H9 (cell line): ENCODE data around the gene MAML3. TPM values are rescaled to one million over a fixed set of nuclear protein-coding genes. Genes with fewer than 3 reads are reported as not detected.

Experiments used
- DNase-seq: peaks from one replicate; pipeline ENCODE4 v3.0.0-alpha.2; 2017
- H2AFZ ChIP-seq: one replicate; pipeline ENCODE4 v1.6.1; 2013; ENCODE audit warnings: mild to moderate bottlenecking, low read length, control low read depth, moderate library complexity
- H2AK5ac ChIP-seq: 2 replicates; pipeline ENCODE4 v1.6.1; 2013; ENCODE audit warnings: low read length, control low read depth, mixed read lengths; ENCODE audit not compliant: insufficient read length
- H2BK120ac ChIP-seq: one replicate; pipeline ENCODE4 v1.6.1; 2013; ENCODE audit warnings: low read depth, mild to moderate bottlenecking, low read length, control low read depth, inconsistent platforms; ENCODE audit not compliant: poor library complexity, severe bottlenecking
- H2BK12ac ChIP-seq: 2 replicates; pipeline ENCODE4 v1.6.1; 2013; ENCODE audit warnings: low read length, control low read depth, mixed read lengths, low read depth; ENCODE audit not compliant: insufficient read length
- H2BK15ac ChIP-seq: 2 replicates; pipeline ENCODE4 v1.6.1; 2013; ENCODE audit warnings: low read depth, low read length, control low read depth
- H2BK20ac ChIP-seq: one replicate; pipeline ENCODE4 v1.6.1; 2013; ENCODE audit warnings: low read depth, mild to moderate bottlenecking, low read length, control low read depth, inconsistent platforms; ENCODE audit not compliant: poor library complexity, severe bottlenecking
- H2BK5ac ChIP-seq: 2 replicates; pipeline ENCODE4 v1.6.1; 2013; ENCODE audit warnings: low read length, control low read depth, mixed read lengths; ENCODE audit not compliant: insufficient read length
- H3K14ac ChIP-seq: 2 replicates; pipeline ENCODE4 v1.6.1; 2013; ENCODE audit warnings: low read length, control low read depth; ENCODE audit not compliant: insufficient read depth
- H3K18ac ChIP-seq: 2 replicates; pipeline ENCODE4 v1.6.1; 2013; ENCODE audit warnings: low read depth, mild to moderate bottlenecking, mixed read lengths, low read length, control low read depth; ENCODE audit not compliant: insufficient read length
- H3K23ac ChIP-seq: 2 replicates; pipeline ENCODE4 v1.6.1; 2013; ENCODE audit warnings: low read length, control low read depth, mixed read lengths, low read depth; ENCODE audit not compliant: insufficient read length
- H3K23me2 ChIP-seq: 2 replicates; pipeline ENCODE4 v1.6.1; 2013; ENCODE audit warnings: low read depth, mild to moderate bottlenecking, mixed read lengths, low read length, control low read depth; ENCODE audit not compliant: insufficient read length, poor library complexity, severe bottlenecking
- H3K27ac ChIP-seq: 2 replicates; pipeline ENCODE4 v1.5.1; 2013; ENCODE audit warnings: low read length, control low read depth, mixed read lengths, low read depth; ENCODE audit not compliant: insufficient read length
- H3K27me3 ChIP-seq: 2 replicates; pipeline ENCODE4 v1.6.1; 2013; ENCODE audit warnings: low read length, control low read depth, inconsistent platforms; ENCODE audit not compliant: insufficient read depth
- H3K4ac ChIP-seq: 2 replicates; pipeline ENCODE4 v1.6.1; 2013; ENCODE audit warnings: low read depth, mild to moderate bottlenecking, control low read depth, inconsistent platforms, low read length, moderate library complexity
- H3K4me1 ChIP-seq: 2 replicates; pipeline ENCODE4 v1.6.1; 2013; ENCODE audit warnings: low read length, control low read depth, inconsistent platforms; ENCODE audit not compliant: insufficient read depth
- H3K4me2 ChIP-seq: 2 replicates; pipeline ENCODE4 v1.6.1; 2013; ENCODE audit warnings: low read length, control low read depth, mixed read lengths; ENCODE audit not compliant: insufficient read length, insufficient read depth
- H3K56ac ChIP-seq: 2 replicates; pipeline ENCODE4 v1.6.1; 2013; ENCODE audit warnings: low read depth, mild to moderate bottlenecking, mixed read lengths, low read length, control low read depth; ENCODE audit not compliant: insufficient read length
- H3K79me1 ChIP-seq: 2 replicates; pipeline ENCODE4 v1.6.1; 2013; ENCODE audit warnings: low read depth, mild to moderate bottlenecking, moderate library complexity, low read length, control low read depth, inconsistent platforms; ENCODE audit not compliant: insufficient read depth, poor library complexity, severe bottlenecking
- H3K79me2 ChIP-seq: 2 replicates; pipeline ENCODE4 v1.6.1; 2013; ENCODE audit warnings: low read length, control low read depth, inconsistent platforms; ENCODE audit not compliant: insufficient read depth
- H3K9ac ChIP-seq: 2 replicates; pipeline ENCODE4 v1.6.1; 2013; ENCODE audit warnings: low read length, control low read depth, mixed read lengths; ENCODE audit not compliant: insufficient read length; ENCODE audit errors: extremely low read depth
- H3K9me3 ChIP-seq: one replicate; pipeline ENCODE4 v1.6.1; 2013; ENCODE audit warnings: low read depth, low read length, inconsistent platforms; ENCODE audit not compliant: control insufficient read depth
- H3T11ph ChIP-seq: one replicate; pipeline ENCODE4 v1.6.1; 2013; ENCODE audit warnings: mild to moderate bottlenecking, low read length, control low read depth, inconsistent platforms
- H4K20me1 ChIP-seq: one replicate; pipeline ENCODE4 v1.6.1; 2013; ENCODE audit not compliant: control insufficient read depth, insufficient read length, insufficient read depth
- H4K5ac ChIP-seq: 2 replicates; pipeline ENCODE4 v1.6.1; 2013; ENCODE audit warnings: low read depth, mild to moderate bottlenecking, mixed read lengths, low read length, control low read depth; ENCODE audit not compliant: insufficient read length
- H4K8ac ChIP-seq: replicated peaks from 2 replicates; pipeline ENCODE4 v1.6.1; 2013; ENCODE audit warnings: low read length, control low read depth, mixed read lengths, low read depth; ENCODE audit not compliant: insufficient read length
- H4K91ac ChIP-seq: 2 replicates; pipeline ENCODE4 v1.6.1; 2013; ENCODE audit warnings: low read depth, mild to moderate bottlenecking, moderate library complexity, mixed read lengths, low read length, control low read depth; ENCODE audit not compliant: insufficient read length
- H3K27ac Mint-ChIP-seq, 3 experiments: 2 replicates in 2 of 3; 3 replicates in 1 of 3; pipeline ENCODE4 v1.8.0; 2020 to 2021; ENCODE audit warnings: mixed read lengths in 3 of 3, mild to moderate bottlenecking in 1 of 3, moderate library complexity in 1 of 3
- H3K27me3 Mint-ChIP-seq: 2 replicates; pipeline ENCODE4 v1.8.0; 2021; ENCODE audit warnings: low read depth, mild to moderate bottlenecking, moderate library complexity, mixed read lengths
- H3K36me3 Mint-ChIP-seq, 3 experiments: 2 replicates in 2 of 3; 3 replicates in 1 of 3; pipeline ENCODE4 v1.8.0; 2020 to 2021; ENCODE audit warnings: low read depth in 3 of 3, mixed read lengths in 3 of 3; ENCODE audit not compliant: insufficient read depth in 1 of 3
- H3K4me1 Mint-ChIP-seq, 2 experiments: 2 replicates each; pipeline ENCODE4 v1.8.0; 2020; ENCODE audit warnings: mixed read lengths in 2 of 2
- H3K4me3 Mint-ChIP-seq, 2 experiments: 2 replicates in 1 of 2; 3 replicates in 1 of 2; pipeline ENCODE4 v1.8.0; 2020 to 2021; ENCODE audit warnings: mild to moderate bottlenecking in 2 of 2, mixed read lengths in 2 of 2, moderate library complexity in 1 of 2
- H3K9me3 Mint-ChIP-seq, 2 experiments: 2 replicates in 1 of 2; 3 replicates in 1 of 2; pipeline ENCODE4 v1.8.0; 2020; ENCODE audit warnings: mild to moderate bottlenecking in 2 of 2, mixed read lengths in 2 of 2, moderate library complexity in 1 of 2
- WGBS: extraction: QIAGEN DNeasy Blood & Tissue Kit; methylation state at CpG from one replicate; pipeline ENCODE4 v1.1.7; 2013; ENCODE audit warnings: missing lambda C conversion rate, low lambda C conversion rate, mixed read lengths; ENCODE audit not compliant: insufficient read length; ENCODE audit errors: extremely low coverage; 5-methylcytosine and 5-hydroxymethylcytosine counted together
- total RNA-seq: library from RNA; stranded (reverse); gene quantifications from 2 replicates; pipeline ENCODE4 v1.2.1, GENCODE V29; 2021
- TF ChIP-seq, protein P1 (sequence below): fragments of 200-600 bp; sonication (generic); conservative IDR thresholded peaks from 3 replicates; pipeline ENCODE4 v1.8.0; 2021; ENCODE audit warnings: antibody characterized with exemption, mild to moderate bottlenecking

The MAML3 gene
- total RNA-seq, 1 experiment from 2014 or later = 3.9 TPM

GRCh38 chr4:139957065-139957464 lies 196.9 kb downstream of the MAML3 start:
- no CpG with 5 or more reads among the region's 2 CpGs for WGBS
- H4K20me1 ChIP-seq = no peaks in the 10 kb centered on the region

More at GRCh38 chr4:139957065-139957464, 196.9 kb downstream of the MAML3 start:
- no peak overlapping the region for H2BK12ac ChIP-seq
- H2BK20ac ChIP-seq = no peak overlapping the region
- Mint-ChIP-seq H3K4me3 (no peak overlapping the region), H3K27ac (no peak overlapping the region), H3K9me3 (no peaks in the 10 kb centered on the region; a peak in 1 of 5 replicates), H3K36me3 (no peaks in the 10 kb centered on the region), H3K4me1 (peaks cover 19 to 31% of the 10 kb centered on the region in 2 experiments), H3K27me3 (peaks cover 5% of the 10 kb centered on the region)
- H3K79me1 ChIP-seq = no peaks in the 10 kb centered on the region
- H4K91ac ChIP-seq = no peak overlapping the region
- TF ChIP-seq, protein P1, sequence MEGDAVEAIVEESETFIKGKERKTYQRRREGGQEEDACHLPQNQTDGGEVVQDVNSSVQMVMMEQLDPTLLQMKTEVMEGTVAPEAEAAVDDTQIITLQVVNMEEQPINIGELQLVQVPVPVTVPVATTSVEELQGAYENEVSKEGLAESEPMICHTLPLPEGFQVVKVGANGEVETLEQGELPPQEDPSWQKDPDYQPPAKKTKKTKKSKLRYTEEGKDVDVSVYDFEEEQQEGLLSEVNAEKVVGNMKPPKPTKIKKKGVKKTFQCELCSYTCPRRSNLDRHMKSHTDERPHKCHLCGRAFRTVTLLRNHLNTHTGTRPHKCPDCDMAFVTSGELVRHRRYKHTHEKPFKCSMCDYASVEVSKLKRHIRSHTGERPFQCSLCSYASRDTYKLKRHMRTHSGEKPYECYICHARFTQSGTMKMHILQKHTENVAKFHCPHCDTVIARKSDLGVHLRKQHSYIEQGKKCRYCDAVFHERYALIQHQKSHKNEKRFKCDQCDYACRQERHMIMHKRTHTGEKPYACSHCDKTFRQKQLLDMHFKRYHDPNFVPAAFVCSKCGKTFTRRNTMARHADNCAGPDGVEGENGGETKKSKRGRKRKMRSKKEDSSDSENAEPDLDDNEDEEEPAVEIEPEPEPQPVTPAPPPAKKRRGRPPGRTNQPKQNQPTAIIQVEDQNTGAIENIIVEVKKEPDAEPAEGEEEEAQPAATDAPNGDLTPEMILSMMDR = no peak
- no peak overlapping the region for H3K27ac ChIP-seq
- H4K8ac ChIP-seq = no peak overlapping the region
- H3K18ac ChIP-seq = no peak overlapping the region
- no peak overlapping the region for H3K9ac ChIP-seq
- H3K27me3 ChIP-seq = no peaks in the 10 kb centered on the region
- H3K79me2 ChIP-seq = no peaks in the 10 kb centered on the region
- H3K9me3 ChIP-seq = no peaks in the 10 kb centered on the region
- no peak for DNase-seq
- H4K5ac ChIP-seq = no peak overlapping the region
- no peak overlapping the region for H3K4ac ChIP-seq
- no peaks in the 10 kb centered on the region for H3K23me2 ChIP-seq
- H3K23ac ChIP-seq = no peak overlapping the region
- H3K4me1 ChIP-seq = no peaks in the 10 kb centered on the region
- H2AK5ac ChIP-seq = no peak overlapping the region
- H3K56ac ChIP-seq = no peak overlapping the region
- no peak overlapping the region for H2BK120ac ChIP-seq
- H2BK15ac ChIP-seq = no peak overlapping the region
- H2BK5ac ChIP-seq = no peak overlapping the region
- no peak overlapping the region for H3K14ac ChIP-seq
- H3T11ph ChIP-seq = no peak overlapping the region
- H3K4me2 ChIP-seq = no peak overlapping the region
- no peak overlapping the region for H2AFZ ChIP-seq
